Colon (tissue), 2 donors: ENCODE results near the gene ZFYVE9.
"Not testable (repeated sequence)": the region's sequence is repeated elsewhere in the genome, so short reads cannot be mapped to it uniquely, and the experiment has no call there.

ENCODE experiments used
- FAIRE-seq: peaks from 2 replicates; lab custom pipeline; 2012; peaks lifted over from hg19 to GRCh38; lab: Jason Lieb, UNC
- donor health status: control.
- donor health status: control.

ZFYVE9 gene

GRCh38 chr1:52141513-52142219, at the start of gene ZFYVE9:
Gene ZFYVE9 (plus strand): TSS chr1:52142089. CDS start chr1:52233207, 91,118 bp downstream.
- no peak for FAIRE-seq

- FAIRE-seq: not testable (repeated sequence)
Observed at GRCh38 chr1:52094300-52094699, 47.6 kb upstream of the ZFYVE9 start.

- FAIRE-seq: no peak
Observed at GRCh38 chr1:52096216-52096615, 45.7 kb upstream of the ZFYVE9 start.

GRCh38 chr1:52098139-52098871, 43.6 kb upstream of the ZFYVE9 start:
- FAIRE-seq: no peak

- no peak for FAIRE-seq
Observed at GRCh38 chr1:52102336-52103013, 39.4 kb upstream of the ZFYVE9 start.

- FAIRE-seq: no peak
Observed at GRCh38 chr1:52111492-52111891, 30.4 kb upstream of the ZFYVE9 start.

- FAIRE-seq: no peak
Observed at GRCh38 chr1:52112489-52112888, 29.4 kb upstream of the ZFYVE9 start.

GRCh38 chr1:52119301-52120079, 22.4 kb upstream of the ZFYVE9 start:
- no peak for FAIRE-seq

GRCh38 chr1:52122384-52122783, 19.5 kb upstream of the ZFYVE9 start:
- FAIRE-seq: no peak

- no peak for FAIRE-seq
Observed at GRCh38 chr1:52123622-52124021, 18.3 kb upstream of the ZFYVE9 start.

GRCh38 chr1:52125736-52126359, 16.0 kb upstream of the ZFYVE9 start:
- no peak for FAIRE-seq

- FAIRE-seq: no peak
Observed at GRCh38 chr1:52127181-52128180, 14.4 kb upstream of the ZFYVE9 start.

- no peak for FAIRE-seq
Observed at GRCh38 chr1:52139817-52140540, 1.9 kb upstream of the ZFYVE9 start.

GRCh38 chr1:52140633-52141512, 1.0 kb upstream of the ZFYVE9 start:
- no peak for FAIRE-seq

- no peak for FAIRE-seq
Observed at GRCh38 chr1:52142220-52143183, 613 bp downstream of the ZFYVE9 start.

GRCh38 chr1:52145137-52145536, 3.2 kb downstream of the ZFYVE9 start:
- no peak for FAIRE-seq

GRCh38 chr1:52150445-52150844, 8.6 kb downstream of the ZFYVE9 start:
- not testable (repeated sequence) for FAIRE-seq

GRCh38 chr1:52150946-52151345, 9.1 kb downstream of the ZFYVE9 start:
- FAIRE-seq: no peak
